Skeletal muscle tissue (tissue), 5 donors: ENCODE data around the gene BCAS3. TPM values are rescaled to one million over a fixed set of nuclear protein-coding genes. Genes with fewer than 3 reads are reported as not detected.
"Not testable (repeated sequence)": the region's sequence is repeated elsewhere in the genome, so short reads cannot be mapped to it uniquely, and the experiment has no call there.

ENCODE experiments used
- H3K27ac ChIP-seq: one replicate; pipeline ENCODE4 v1.7.0; 2013; ENCODE audit warnings: mild to moderate bottlenecking, low read depth, low read length, inconsistent platforms
- H3K27me3 ChIP-seq, 3 donors: one replicate each; pipeline ENCODE4 v1.7.0; 2013; ENCODE audit warnings: low read length in 3 of 3; ENCODE audit not compliant: control insufficient read depth in 3 of 3, insufficient read depth in 3 of 3
- H3K36me3 ChIP-seq, 3 donors: one replicate each; pipeline ENCODE4 v1.7.0; 2013; ENCODE audit warnings: low read length in 3 of 3; ENCODE audit not compliant: control insufficient read depth in 3 of 3, insufficient read depth in 3 of 3
- H3K4me1 ChIP-seq, 3 donors: one replicate each; pipeline ENCODE4 v1.7.0; 2013; ENCODE audit warnings: low read length in 3 of 3, mild to moderate bottlenecking in 3 of 3; ENCODE audit not compliant: control insufficient read depth in 3 of 3, insufficient read depth in 3 of 3
- H3K4me3 ChIP-seq, 3 donors: one replicate each; pipeline ENCODE4 v1.7.0; 2013; ENCODE audit warnings: low read length in 3 of 3
- H3K9ac ChIP-seq, 3 donors: one replicate each; pipeline ENCODE4 v1.7.0; 2013; ENCODE audit warnings: low read length in 3 of 3, mild to moderate bottlenecking in 3 of 3, moderate library complexity in 2 of 3, low read depth in 1 of 3
- H3K9me3 ChIP-seq, 3 donors: one replicate each; pipeline ENCODE4 v1.7.0; 2013; ENCODE audit warnings: low read length in 3 of 3; ENCODE audit not compliant: control insufficient read depth in 3 of 3
- small RNA-seq: library from RNA; depleted of rRNA; stranded (forward); fragments of <200 nt; gene quantifications from one replicate; pipeline ENCODE3, GENCODE V24; 2014
- total RNA-seq: library from RNA; depleted of rRNA; stranded (reverse); fragments of >200 nt; gene quantifications from one replicate; pipeline ENCODE4 v1.2.3, GENCODE V29; 2014
- donor health status: Osteomylitis.

The BCAS3 gene
- total RNA-seq, 1 donor from 2014 or later, result 25.1 TPM

GRCh38 chr17:61436273-61436672, 758.6 kb downstream of the BCAS3 start:
- Histone ChIP-seq H3K4me1 (no peaks in the 10 kb centered on the region), H3K9ac (no peak overlapping the region), H3K9me3 (peaks cover 0 to 2% (median 2%) of the 10 kb centered on the region in 3 donors), H3K36me3 (no peaks in the 10 kb centered on the region), H3K27ac (no peak overlapping the region), H3K27me3 (peaks cover 0 to 5% (median 0%) of the 10 kb centered on the region in 3 donors), H3K4me3 (no peak overlapping the region)

GRCh38 chr17:61436995-61437704, 759.5 kb downstream of the BCAS3 start:
- Histone ChIP-seq H3K27me3 (peaks cover 0 to 8% (median 1%) of the 10 kb centered on the region in 3 donors), H3K27ac (no peak overlapping the region), H3K4me3 (no peak overlapping the region), H3K4me1 (no peaks in the 10 kb centered on the region), H3K9ac (no peak overlapping the region), H3K9me3 (peaks cover 0 to 2% (median 2%) of the 10 kb centered on the region in 3 donors), H3K36me3 (no peaks in the 10 kb centered on the region)

- Histone ChIP-seq H3K4me3 (no peak overlapping the region), H3K27ac (no peak overlapping the region)
Measured at GRCh38 chr17:61440697-61441096, 763.0 kb downstream of the BCAS3 start.

GRCh38 chr17:61441507-61441906, 763.9 kb downstream of the BCAS3 start:
- H3K27me3 ChIP-seq, result peaks cover 0 to 23% (median 21%) of the 10 kb centered on the region in 3 donors

More at GRCh38 chr17:61440697-61441096, 763.0 kb downstream of the BCAS3 start:
- Histone ChIP-seq H3K4me1 (no peaks in the 10 kb centered on the region), H3K9ac (no peak overlapping the region), H3K9me3 (peaks cover 0 to 2% (median 2%) of the 10 kb centered on the region in 3 donors), H3K36me3 (no peaks in the 10 kb centered on the region), H3K27me3 (peaks cover 0 to 22% (median 21%) of the 10 kb centered on the region in 3 donors)

GRCh38 chr17:61442136-61442775, 764.6 kb downstream of the BCAS3 start:
- Histone ChIP-seq H3K9ac (no peak overlapping the region), H3K36me3 (no peaks in the 10 kb centered on the region), H3K27me3 (peaks cover 5 to 23% (median 23%) of the 10 kb centered on the region in 3 donors), H3K27ac (no peak overlapping the region), H3K4me3 (no peak overlapping the region), H3K4me1 (no peaks in the 10 kb centered on the region), H3K9me3 (no peaks in the 10 kb centered on the region)

More at GRCh38 chr17:61441507-61441906, 763.9 kb downstream of the BCAS3 start:
- not testable (repeated sequence) for H3K4me3 ChIP-seq, H3K4me1 ChIP-seq, H3K36me3 ChIP-seq, H3K27ac ChIP-seq, H3K9ac ChIP-seq, H3K9me3 ChIP-seq

Small RNA genes within 50 kb of the gene (small RNA-seq; reads per million reads assigned to genes)
- gene RF00019 (not detected), gene RN7SL448P (not detected), gene RN7SL606P (not detected), gene RNU6-623P (not detected)

Other genes starting within 250 kb of the BCAS3 start
- gene APPBP2, start 151.6 kb upstream of the BCAS3 start, total RNA-seq, result 40.2 TPM
- 7.3 TPM for gene PPM1D, start 77.7 kb upstream of the BCAS3 start, total RNA-seq